OCI-LY7 (cell line): ENCODE results near the gene GGT5.
"Not testable (repeated sequence)": the region's sequence is repeated elsewhere in the genome, so short reads cannot be mapped to it uniquely, and the experiment has no call there.

Source experiments
- CTCF ChIP-seq: fragments of 200-600 bp; sonication (generic); conservative IDR thresholded peaks from 2 replicates; pipeline ENCODE4 v1.5.1; 2014; ENCODE audit warnings: mild to moderate bottlenecking, antibody characterized with exemption, low read length, moderate library complexity, mixed read lengths
- EZH2phosphoT487 ChIP-seq: fragments of 200-600 bp; sonication (generic); IDR thresholded peaks from 2 replicates; pipeline ENCODE4 v1.6.1; 2018; ENCODE audit warnings: low read depth, borderline replicate concordance, mild to moderate bottlenecking, mixed run types, antibody characterized with exemption, low read length, moderate library complexity, mixed read lengths

GRCh38 chr22:24182900-24183246, 62.0 kb downstream of the GGT5 start:
- not testable (repeated sequence) for TF ChIP-seq CTCF, EZH2phosphoT487
